GM12892 (cell line): ENCODE data around the gene UPK3A.

Source experiments
- DNase-seq: peaks from one replicate; pipeline ENCODE4 v3.0.0; 2011; ENCODE audit not compliant: insufficient read length
- FAIRE-seq: peaks from 2 replicates; lab custom pipeline; 2011; peaks lifted over from hg19 to GRCh38; lab: Jason Lieb, UNC
- POLR2A ChIP-seq: IDR thresholded peaks from 2 replicates; pipeline ENCODE4 v1.6.1; 2011; ENCODE audit warnings: low read depth, low read length, control low read depth
- POLR2AphosphoS5 ChIP-seq: IDR thresholded peaks from 2 replicates; pipeline ENCODE4 v1.6.1; 2011; ENCODE audit warnings: low read depth, low read length, control low read depth
- TAF1 ChIP-seq: IDR thresholded peaks from 2 replicates; pipeline ENCODE4 v1.6.1; 2011; ENCODE audit warnings: low read depth, mild to moderate bottlenecking, control low read depth, low read length, borderline replicate concordance

Gene UPK3A

DNA sequence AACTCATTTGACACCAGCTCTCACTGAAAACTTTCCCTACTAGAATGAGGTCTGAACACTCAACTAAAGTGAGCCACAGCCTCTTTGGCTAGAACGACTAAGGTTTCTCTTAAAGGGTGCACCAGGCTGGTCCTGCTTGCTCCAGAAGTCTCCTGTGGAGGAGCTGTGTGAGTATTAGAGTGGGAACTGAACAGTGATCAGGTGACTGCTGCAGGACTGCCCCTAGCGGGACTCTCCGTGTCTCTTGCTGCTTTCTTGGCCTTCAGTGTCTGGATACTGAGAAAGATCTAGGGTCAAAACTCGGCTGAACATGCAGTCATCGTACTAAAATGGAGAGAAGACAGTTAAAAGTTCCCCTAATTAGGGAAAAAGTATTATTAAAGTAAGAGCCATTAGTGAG, 59.6 kb downstream of the UPK3A start:
- FAIRE-seq (no peak), DNase-seq (no peak)
- TF ChIP-seq POLR2AphosphoS5: no peak
- TF ChIP-seq TAF1: no peak
- no peak for TF ChIP-seq POLR2A
